HG03060 (cell line): ENCODE data around the gene PLXNA2.

Source experiments
- ATAC-seq: cut with Tn5 transposase; IDR thresholded peaks from one replicate; pipeline ENCODE4 v1.9.1; 2021; ENCODE audit warnings: low read depth, moderate number of reproducible peaks; ENCODE audit not compliant: unreplicated experiment

Gene PLXNA2

DNA sequence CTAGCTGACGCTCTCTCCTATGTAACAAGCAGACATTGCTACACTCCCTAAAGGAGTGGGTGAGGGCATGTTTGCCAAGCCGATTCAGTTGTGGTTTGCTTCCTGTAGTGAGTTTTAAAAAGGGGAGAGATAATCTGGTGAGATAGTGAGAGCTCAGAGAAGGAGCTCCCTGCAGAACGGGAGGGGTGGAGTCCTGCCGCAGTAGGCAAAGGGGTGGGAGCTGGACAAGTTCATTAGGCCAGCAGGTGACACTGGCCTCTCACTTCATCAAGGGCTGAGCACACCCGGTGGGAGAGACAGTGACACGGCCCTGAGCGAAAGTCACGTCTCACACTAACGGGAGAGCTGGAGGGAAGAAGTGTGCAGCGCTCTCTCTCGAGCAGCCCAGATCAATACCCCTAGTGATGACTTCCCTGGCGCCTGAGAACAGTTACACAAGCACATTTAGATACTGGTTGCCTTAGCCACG is 189.2 kb downstream of the PLXNA2 start:
- ATAC-seq, result no peak

DNA sequence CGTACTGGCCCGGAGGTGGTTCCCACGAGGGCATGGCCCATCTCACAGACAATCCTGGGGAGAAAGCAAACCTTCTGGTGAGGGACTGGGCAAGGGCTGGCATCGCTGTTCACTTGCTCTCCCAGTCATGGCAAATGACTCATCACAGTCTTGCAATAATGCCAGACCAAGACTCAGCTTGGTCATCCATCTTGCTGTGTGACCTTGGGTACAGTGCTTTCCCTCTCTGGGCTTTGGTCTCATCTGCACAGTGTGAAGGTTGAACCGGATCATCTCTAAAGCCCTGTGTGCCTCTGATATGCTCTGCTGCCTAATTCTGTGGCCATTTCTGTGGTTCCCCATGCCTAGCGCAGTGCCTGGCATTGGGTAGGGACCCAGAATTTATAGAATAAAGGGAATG is 189.7 kb downstream of the PLXNA2 start:
- ATAC-seq, result no peak

DNA sequence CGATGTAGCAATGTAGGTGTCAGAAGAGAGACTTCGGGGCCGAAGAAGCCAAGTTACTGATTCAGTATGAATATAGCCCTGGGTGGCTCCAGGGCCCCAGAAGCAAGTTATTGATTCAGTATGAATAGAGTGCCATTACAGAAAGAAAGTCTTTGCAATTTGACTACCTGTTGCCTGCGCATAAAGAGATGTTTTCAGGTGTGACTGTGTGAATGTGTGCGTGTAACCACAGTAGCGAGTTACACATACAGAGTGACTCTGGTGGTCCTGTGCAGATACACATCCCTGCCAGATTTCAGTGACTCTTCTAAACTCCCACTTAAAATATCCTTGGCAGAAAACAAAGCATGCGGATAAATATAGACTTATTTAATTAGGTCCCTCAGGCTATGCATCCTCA is 190.5 kb downstream of the PLXNA2 start:
- no peak for ATAC-seq

DNA sequence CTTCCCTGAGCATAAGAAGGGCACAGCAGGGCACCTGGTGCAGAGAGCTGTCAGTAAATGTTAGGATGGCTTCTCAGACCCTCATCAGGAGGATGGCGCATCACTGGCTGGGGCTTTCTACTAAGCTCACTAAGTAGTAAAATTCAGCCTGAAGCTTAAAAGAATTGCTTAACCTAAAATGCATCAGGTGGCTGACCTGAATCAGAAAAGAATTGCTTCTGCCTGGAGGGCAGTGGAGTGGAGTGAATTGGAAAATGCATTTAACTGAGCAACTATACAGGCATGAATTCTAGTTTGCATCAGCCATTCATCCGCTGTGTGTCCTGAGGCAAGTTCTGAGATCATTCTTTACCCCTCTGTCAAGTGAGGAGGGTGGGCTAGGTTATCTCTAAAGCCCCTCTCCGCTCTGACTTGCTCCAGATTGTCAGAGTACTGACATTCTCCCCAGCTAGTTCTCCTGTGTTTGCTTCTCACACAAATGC is 191.2 kb downstream of the PLXNA2 start:
- no peak for ATAC-seq

- no peak for ATAC-seq
These were observed 192.0 kb downstream of the PLXNA2 start for GRCh38 chr1:208052135-208052534.

DNA sequence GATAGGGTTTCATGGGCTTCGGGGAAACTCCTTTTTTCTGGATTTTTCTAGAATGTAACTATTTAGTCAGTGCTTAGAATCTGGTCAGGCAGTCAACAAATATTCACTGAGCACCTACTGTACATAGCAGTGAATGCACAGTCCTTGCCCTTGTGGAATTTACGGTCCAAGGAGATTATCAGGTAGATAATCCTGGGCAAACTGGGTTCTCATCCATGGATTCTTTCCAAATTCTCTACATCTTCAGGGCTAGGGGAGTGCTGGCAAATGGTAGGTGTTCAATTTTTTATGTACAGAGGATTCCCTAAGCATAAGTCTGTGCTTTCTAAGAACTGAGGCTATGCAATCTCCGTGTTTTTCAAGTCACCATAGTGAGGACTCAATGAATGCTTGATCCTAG is 192.5 kb downstream of the PLXNA2 start:
- ATAC-seq, result no peak

GRCh38 chr1:208048904-208049303 is 195.3 kb downstream of the PLXNA2 start:
- ATAC-seq, result no peak

- ATAC-seq, result no peak
These were observed 196.2 kb downstream of the PLXNA2 start for GRCh38 chr1:208047975-208048374.

DNA sequence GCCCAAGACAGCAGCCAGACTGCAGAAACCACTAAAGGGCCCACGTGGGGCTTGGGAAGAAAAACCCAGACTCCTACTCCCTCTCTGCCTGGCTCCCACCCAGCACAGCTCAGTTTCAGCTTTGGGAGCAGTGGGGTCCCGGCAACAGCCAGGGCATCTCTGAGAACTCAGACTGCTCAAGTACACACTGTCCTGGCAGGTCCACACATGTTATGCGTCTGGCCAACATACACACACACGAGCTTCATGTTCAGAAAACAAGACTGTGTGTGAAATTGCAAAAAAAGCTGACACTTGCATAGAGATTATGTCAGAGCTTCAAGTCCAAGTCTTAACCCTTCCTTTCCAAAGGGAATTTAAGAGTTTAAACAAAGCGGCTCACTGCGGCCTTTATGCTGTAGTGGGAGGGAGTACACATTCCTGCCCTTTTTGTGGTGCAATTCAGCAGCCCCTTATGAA is 196.7 kb downstream of the PLXNA2 start:
- ATAC-seq, result no peak

DNA sequence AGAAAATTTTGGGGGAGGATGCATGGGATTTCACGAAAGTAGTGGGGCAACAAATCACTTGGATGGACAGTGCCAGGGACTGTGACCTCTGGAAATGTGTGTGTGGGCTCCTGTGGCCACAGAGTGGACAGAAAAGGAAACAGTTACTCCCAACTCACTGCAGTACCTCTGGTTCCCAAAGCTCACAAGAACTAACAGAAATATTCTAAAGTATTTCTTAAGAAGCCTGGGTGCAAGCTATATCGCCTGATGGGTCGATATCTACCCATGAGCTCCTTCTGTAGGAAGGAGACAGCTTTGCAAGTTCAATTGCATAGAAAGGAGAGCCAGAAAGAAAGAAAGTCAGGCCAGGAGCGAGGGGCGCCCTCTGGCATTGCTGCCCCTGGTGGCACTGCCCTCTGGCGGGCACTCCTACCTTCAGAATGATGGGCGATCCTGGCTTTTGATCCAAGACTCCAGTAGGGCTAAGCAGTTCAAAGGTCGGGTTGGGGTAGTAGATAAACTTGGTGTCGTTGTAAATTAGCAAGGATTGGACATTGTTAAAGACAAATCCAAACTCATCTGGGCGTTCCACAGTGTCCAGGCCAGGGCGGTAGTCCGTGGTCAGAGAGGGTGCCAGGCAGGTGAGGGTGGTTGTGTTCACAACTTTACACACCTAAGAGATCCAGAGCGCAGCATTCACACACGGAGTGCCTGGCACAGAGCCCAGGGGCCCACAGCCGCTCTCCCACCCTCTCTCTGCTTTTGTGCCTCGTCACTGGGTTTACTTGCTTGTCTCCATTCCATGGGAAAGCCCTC is 198.5 kb downstream of the PLXNA2 start:
- ATAC-seq, result no peak

- ATAC-seq, result no peak
These were observed 199.4 kb downstream of the PLXNA2 start for GRCh38 chr1:208044589-208045462.

DNA sequence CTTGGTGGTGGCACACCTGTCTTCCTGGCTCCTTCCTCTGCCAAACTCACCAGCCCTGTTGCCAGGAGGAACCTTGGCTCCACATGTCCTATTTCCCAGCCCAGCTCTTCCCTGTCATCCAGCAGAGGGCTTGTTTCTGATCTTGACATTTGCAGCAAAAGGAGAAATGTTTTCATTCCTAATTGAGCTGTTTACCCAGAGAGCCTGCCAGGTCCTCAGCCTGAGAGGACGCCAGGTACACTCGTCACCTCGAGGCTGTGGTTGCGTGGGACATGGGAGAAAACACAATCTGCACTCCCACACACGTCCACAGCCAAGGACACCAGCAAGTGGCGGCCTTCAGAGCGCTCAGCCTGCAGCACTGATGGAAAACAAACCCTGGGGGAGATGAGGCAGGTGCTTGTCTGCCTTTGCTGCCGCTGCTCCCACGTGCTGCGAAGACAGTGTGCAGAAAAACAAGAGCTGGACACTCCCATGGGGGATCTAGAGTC is 200.4 kb downstream of the PLXNA2 start:
- ATAC-seq, result no peak

- no peak for ATAC-seq
These were observed 201.3 kb downstream of the PLXNA2 start for GRCh38 chr1:208042868-208043267.

DNA sequence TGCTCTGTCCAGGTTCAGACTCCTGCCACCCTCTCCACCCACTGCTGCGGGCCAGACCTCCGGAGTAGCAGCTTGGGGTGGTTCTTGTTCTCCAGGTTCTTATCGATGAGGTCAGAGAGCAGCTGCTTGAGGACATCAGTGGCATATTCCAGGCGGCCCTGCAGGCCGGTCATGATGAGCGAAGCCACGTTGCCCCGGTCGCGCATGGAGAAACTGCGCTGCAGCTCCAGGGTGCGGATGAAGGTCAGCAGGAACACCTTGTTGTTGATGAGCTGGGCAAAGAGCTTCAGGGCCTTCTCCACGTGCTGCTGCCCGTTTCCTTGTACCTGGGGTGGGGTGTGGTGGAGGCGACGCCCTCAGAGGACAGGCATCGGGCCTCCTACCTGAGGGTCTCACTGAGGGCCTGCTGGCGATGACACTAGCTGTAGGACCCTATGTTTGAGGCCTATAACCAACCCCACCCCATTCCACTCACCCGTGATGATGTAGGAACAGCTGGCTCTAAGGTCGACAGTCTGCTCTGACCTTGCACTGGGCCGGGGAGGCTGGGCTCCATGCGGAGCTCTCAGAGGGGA is 202.1 kb downstream of the PLXNA2 start:
- no peak for ATAC-seq

GRCh38 chr1:208041505-208041904 is 202.7 kb downstream of the PLXNA2 start:
- no peak for ATAC-seq

GRCh38 chr1:208040821-208041297 is 203.3 kb downstream of the PLXNA2 start:
- no peak for ATAC-seq

DNA sequence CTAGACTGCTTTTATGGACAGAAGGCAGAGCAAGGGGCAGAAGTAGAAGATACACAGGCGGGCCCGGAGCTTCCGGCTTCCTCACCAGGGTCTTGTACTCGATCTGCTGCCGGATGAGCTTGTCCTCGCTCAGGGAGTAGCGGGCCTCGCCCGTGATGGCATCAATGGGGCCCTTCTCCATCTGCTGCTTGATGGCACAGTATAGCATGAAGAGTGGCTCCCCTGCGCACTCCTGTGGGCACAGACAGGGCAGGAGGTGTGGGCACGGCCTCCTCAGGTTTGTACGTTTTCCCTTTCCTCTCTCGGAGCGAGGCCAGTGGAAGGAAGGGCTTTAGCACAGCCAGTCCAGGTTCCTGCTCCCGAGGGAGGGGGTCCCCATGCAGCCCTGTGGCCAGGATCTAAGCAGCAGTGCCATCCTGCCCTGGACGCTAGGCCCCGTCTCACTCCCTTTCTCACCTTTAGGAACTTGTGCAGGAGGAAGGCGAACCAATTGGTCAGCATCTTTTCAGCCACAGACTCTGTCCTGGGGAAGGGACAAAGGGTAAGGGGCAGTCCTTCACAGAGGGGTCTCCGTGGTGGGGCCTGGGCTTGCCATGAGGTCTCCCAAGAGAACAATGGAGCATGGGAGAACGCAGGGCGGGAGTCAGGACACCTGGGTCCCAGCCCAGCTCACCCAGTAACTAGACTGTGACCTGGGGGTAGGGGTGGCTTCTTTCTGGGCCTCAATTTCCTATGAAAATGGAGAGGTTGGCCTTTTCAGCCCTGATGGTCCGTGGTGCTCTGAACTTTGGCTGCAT is 204.4 kb downstream of the PLXNA2 start:
- no peak for ATAC-seq

GRCh38 chr1:208038303-208038702 is 205.9 kb downstream of the PLXNA2 start:
- no peak for ATAC-seq

GRCh38 chr1:208036918-208037766 is 207.0 kb downstream of the PLXNA2 start:
- no peak for ATAC-seq
